ENCODE results near the gene DNAI7. TPM values are rescaled to one million over a fixed set of nuclear protein-coding genes. Genes with fewer than 3 reads are reported as not detected.

Gene DNAI7
- total RNA-seq (2022), result 0.33 and 0.47 TPM in 2 replicates
- percentile 35 among the genes with signal in this experiment for Bru-seq, nascent RNA
- percentile 32 among the genes with signal in this experiment for BruChase-seq, experiment 1, labeled RNA remaining after a 6-hour chase
- BruChase-seq, experiment 2, labeled RNA remaining after a 2-hour chase, result percentile 32 among the genes with signal in this experiment
- long read RNA-seq, result 0 reads

GRCh38 chr12:25195056-25195971, at the start of gene DNAI7, which contains the start of gene ETFRF1:
DNAI7 (minus strand) TSS chr12:25195160; CDS start chr12:25195078, 82 bp downstream.
ETFRF1 (plus strand) TSS chr12:25195237; CDS start chr12:25203957, 8,720 bp downstream.
- peaks cover 24% of the 10 kb centered on the region for H3K36me3 Mint-ChIP-seq (ENCODE audit: insufficient read depth, unreplicated experiment)
- TF ChIP-seq CTCF (IDR thresholded peaks at IDR 0.05; ENCODE audit: unreplicated experiment), result no peak
- peak within 1 kb of the TSS; percentile 92 for H3K4me3 Mint-ChIP-seq (ENCODE audit: low read depth, unreplicated experiment)
- DNase-seq, result peak; percentile 99
- BruUV-seq (replicated peaks), result TSS peak; percentile 86
- no peaks in the 10 kb centered on the region for H3K9me3 Mint-ChIP-seq (ENCODE audit: low read depth, unreplicated experiment)
- intact Hi-C loops (cut with micrococcal nuclease; ENCODE audit: unreplicated experiment), result no loop called here
- CTCF ChIA-PET, result interaction anchor here (1.8 kb wide), 1 partner anchor 40 kb away, joined by 7 read pairs; no protein-coding TSS in a partner anchor
- H3K27ac Mint-ChIP-seq (ENCODE audit: unreplicated experiment), result peak within 1 kb of the TSS; percentile 95
- H3K27me3 Mint-ChIP-seq (ENCODE audit: unreplicated experiment), result no peaks in the 10 kb centered on the region
- no peaks in the 10 kb centered on the region for H3K4me1 Mint-ChIP-seq (ENCODE audit: low read depth, unreplicated experiment)

GRCh38 chr12:25243680-25243990, 48.7 kb upstream of the DNAI7 start:
- intact Hi-C loops (cut with micrococcal nuclease; ENCODE audit: unreplicated experiment), result loop anchor here (10.0 kb wide), 1 partner anchor 91 kb away; no protein-coding TSS in a partner anchor
- no peak overlapping the region for H3K4me3 Mint-ChIP-seq (ENCODE audit: low read depth, unreplicated experiment)
- peaks cover 21% of the 10 kb centered on the region for H3K36me3 Mint-ChIP-seq (ENCODE audit: insufficient read depth, unreplicated experiment)
- no peak for TF ChIP-seq CTCF (IDR thresholded peaks at IDR 0.05; ENCODE audit: unreplicated experiment)
- H3K27me3 Mint-ChIP-seq (ENCODE audit: unreplicated experiment), result no peaks in the 10 kb centered on the region
- peak overlapping the region; percentile 20 for H3K27ac Mint-ChIP-seq (ENCODE audit: unreplicated experiment)
- DNase-seq, result no peak
- CTCF ChIA-PET, result no interaction called here
- no peaks in the 10 kb centered on the region for H3K9me3 Mint-ChIP-seq (ENCODE audit: low read depth, unreplicated experiment)
- no TSS peak for BruUV-seq (replicated peaks)
- H3K4me1 Mint-ChIP-seq (ENCODE audit: low read depth, unreplicated experiment), result peaks cover 8% of the 10 kb centered on the region

GRCh38 chr12:25242981-25243679, 48.2 kb upstream of the DNAI7 start:
- BruUV-seq (replicated peaks), result no TSS peak
- H3K36me3 Mint-ChIP-seq (ENCODE audit: insufficient read depth, unreplicated experiment), result peaks cover 21% of the 10 kb centered on the region
- no peaks in the 10 kb centered on the region for H3K27me3 Mint-ChIP-seq (ENCODE audit: unreplicated experiment)
- CTCF ChIA-PET, result no interaction called here
- no peak for DNase-seq
- intact Hi-C loops (cut with micrococcal nuclease; ENCODE audit: unreplicated experiment), result loop anchor here (10.0 kb wide), 1 partner anchor 92 kb away; no protein-coding TSS in a partner anchor
- no peaks in the 10 kb centered on the region for H3K9me3 Mint-ChIP-seq (ENCODE audit: low read depth, unreplicated experiment)
- no peak for TF ChIP-seq CTCF (IDR thresholded peaks at IDR 0.05; ENCODE audit: unreplicated experiment)
- H3K4me3 Mint-ChIP-seq (ENCODE audit: low read depth, unreplicated experiment), result no peak overlapping the region
- peaks cover 8% of the 10 kb centered on the region for H3K4me1 Mint-ChIP-seq (ENCODE audit: low read depth, unreplicated experiment)
- H3K27ac Mint-ChIP-seq (ENCODE audit: unreplicated experiment), result peak overlapping the region; percentile 20

All from Calu3 (cell line).